ENCODE measurements around the gene UCN2.
"Not testable (repeated sequence)": the region's sequence is repeated elsewhere in the genome, so short reads cannot be mapped to it uniquely, and the experiment has no call there.

Gene UCN2

DNA sequence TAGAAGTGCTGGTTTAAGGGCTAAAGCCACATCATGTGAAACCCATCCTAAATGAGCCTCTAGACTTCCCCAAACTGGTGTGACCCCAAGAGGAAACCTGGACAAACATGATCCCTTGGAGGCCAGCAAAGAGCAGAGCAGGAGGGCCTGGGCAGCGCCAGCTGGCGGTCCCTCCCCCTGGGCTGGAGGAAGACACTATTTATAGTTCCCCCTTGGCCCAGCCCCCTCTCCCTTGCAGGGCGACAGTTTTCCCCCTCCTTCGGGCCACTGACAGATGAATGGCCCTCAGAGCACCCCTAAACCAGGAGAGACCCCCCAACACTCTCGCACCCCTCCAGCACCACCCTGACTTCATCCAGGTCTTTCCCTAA is 2.9 kb downstream of the UCN2 start:
- DNase-seq = no peak

DNA sequence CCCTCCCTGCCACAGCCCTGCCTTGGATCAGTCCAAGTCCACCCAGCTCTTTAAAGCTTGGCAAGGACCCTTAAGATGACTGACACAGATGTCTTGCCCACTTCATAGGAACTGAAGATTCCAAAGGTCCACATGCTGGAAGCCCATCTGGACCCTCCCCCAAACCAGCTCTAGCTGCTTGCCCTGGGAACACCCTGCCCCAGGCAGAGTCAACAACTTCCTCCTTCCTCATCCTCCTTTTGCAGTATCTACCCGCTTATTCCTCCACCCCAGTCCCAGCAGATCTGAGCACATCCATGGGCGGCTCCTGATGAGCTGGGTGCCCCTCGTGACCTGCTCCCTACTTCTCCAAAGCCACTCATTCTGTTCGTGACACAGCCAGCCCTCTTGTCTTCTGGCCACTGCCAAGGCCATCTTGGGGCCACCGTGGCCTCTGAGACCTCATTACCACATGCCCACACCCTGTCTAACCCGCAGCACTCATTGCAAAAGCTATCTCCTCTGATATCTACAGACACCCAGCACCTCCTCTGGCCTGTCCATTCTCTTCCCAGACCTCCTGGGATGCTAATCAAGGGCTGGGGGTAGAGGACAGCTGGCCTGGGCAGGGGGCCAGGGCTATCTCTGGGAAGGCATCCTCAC is 5.0 kb downstream of the UCN2 start:
- no peak for DNase-seq

DNA sequence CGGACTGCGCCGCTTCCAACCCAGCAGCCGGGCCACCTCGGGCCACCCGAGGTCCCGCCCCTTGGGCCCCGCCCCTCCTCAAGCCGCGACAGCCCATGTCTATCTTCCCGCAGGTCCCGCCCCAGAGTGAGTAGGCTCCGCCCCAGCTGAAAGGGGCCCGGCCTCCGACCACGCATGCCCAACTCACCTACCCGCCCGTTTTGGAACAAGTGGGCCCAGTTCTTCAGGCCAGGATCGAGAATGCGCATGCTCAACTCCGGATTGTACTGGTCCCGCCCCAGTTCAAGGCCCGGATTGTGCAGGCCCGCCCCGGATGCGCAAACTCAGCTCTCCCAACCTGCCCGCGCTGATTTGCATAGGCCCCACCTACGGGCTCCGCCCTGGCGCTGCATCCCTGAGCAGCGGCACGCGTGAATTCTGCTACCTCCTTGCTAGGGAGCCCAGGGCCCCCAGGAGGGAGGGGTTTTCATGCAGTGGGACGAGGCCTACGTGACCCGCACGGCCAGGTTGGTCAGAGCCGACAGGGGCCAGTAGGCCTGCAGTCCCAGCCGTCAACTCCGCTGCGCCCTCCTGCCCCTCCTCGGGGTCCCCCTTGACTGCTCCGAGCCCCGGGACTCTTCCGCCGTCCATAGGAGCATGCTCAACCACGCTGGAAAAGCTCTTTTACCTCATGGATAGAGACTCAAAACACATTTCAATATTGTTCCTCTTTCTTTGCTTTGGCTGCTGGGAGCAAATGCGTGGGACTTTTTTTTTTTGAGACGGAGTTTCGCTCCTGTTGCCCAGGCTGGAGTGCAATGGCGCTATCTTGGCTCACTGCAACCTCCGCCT is 6.6 kb downstream of the UCN2 start, which contains the start of gene PFKFB4:
Gene PFKFB4, minus strand, starts transcription at position 8 of the 831 bp plus-strand sequence. CDS start 26 bp downstream, outside the sequence.
- peak; percentile 99 for DNase-seq

DNA sequence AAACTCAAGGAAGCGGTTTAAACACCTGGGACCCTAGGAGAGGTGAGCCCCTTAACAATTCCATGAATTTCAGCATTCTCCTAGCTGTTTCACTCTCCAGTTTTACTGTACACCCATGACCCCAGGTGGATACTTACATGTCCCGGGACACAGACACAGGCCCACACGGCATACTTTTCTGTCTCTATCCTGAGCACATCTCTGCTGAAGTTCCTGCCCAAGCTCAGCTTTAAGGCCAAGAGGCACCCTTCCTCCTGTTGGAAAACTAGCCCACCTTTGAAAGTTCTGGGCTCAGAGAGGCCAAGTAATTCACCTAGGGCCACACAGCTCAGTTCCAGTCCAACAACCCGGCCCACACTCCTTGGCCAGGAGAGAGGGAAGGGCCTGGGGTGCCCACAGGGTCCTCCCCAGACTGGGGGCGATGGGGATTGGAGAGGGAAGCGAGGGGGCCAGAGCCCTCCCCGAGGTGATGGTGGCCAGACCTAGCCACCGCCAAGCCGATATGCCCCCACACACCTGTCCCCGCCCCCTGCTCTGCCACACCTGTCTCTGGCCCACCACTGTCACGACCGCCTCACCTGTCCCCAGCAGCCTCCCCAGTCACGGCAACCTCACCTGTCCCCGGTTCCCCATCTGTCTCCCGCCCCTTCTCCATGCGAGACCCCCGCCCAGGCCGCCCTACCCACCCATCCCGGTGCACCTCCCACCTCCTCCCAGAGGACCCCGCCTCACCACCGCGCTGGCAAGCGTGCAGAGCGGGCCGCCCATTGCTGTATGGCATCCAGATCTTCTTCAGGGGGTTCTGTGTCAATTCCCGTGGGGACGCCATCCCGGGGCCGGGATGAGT is 7.4 kb downstream of the UCN2 start:
- no peak for DNase-seq

DNA sequence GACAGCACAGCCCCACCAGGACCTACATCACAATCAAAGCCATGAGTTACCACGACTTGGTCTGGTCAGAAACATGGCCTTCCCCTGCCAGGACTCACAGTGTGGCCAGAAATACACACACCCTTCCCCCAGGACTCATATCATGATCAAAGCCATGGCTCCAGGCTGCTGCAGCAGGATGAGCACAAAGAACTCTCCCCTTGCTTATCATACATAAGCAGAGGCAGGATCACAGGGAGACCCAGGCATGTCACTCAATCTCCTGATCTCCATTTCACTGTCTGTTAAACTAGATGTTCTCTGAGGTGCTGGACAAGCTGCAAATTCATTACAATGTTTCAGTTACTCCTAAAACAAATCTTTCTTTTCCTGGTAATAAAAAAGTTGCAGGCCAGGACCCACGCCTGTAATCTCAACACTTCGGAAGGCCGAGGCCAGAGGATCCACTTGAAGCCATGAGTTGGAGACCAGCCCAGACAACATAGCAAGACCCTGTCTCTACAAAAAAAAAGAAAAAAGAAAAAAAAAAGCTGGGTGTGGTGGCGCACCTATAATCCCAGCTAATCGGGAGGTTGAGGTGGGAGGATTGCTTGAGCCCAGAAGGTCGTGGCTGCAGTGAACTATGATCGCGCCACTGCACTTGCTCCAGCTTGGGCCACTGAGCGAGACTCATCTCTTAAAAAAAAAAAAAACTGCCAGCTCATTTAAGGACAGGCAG is 8.2 kb downstream of the UCN2 start:
- DNase-seq = no peak

DNA sequence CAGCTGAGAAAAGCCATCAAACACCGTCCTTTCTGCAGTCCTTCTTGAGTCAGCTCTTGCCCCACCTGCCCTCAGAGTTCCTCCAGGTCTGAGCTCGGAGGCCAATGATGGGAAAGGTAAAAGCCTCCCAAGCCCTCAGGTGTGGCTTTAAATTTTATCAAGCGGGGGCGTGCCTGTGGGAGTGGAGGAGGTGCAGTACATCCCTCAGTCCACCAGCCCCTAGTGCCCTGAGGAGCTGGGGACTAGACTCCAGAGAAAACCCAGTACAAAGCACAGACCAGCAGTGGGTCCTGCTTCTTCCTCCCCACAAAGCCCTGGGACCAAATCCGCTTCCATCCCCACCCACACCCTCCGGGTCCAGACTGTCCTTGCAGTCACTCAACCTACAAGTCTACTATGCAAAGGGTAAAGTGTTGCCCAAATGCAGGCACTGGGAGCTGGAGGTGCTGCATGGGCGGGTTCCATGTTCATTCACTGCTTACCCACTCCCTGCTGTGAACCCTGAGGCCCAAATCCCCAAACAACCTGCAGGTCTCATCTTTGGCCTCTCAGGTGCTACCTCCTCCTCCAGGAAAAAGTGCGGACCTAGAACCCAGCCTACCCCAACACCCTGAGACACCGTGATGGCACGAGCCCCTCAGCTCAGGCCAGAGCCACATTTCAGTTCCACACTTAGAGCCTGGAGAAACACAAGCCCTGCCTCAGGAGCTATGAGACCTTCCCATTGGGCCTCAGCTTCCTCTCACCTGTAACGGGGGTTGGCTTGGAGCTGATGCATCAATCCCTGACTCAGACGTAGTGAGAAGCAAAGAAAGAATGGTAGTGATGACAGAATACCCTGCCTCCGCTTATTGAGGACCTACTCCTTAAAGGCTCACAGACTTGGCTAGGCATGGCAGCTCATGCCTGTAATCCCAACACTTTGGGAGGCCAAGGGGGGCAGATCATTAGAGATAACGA is 9.4 kb downstream of the UCN2 start:
- no peak for DNase-seq

DNA sequence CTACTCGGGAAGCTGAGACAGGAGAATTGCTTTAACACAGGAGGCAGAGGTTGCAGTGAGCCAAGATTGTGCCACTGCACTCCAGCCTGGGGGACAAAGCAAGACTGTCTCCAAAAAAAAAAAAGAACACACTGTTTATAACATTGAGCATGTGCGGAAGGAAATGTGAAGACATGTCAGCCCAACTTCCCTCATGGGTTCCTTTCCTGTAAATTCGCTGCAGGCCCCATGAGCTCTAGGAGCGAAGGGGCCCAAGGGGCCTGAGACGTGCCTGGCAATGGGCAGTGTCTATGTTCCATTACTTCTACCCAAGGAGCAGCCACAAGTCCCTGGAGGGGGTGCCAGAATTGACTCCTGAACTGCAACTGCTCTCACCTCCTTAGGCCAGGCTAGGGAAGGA is 10.2 kb downstream of the UCN2 start:
- DNase-seq = no peak

DNA sequence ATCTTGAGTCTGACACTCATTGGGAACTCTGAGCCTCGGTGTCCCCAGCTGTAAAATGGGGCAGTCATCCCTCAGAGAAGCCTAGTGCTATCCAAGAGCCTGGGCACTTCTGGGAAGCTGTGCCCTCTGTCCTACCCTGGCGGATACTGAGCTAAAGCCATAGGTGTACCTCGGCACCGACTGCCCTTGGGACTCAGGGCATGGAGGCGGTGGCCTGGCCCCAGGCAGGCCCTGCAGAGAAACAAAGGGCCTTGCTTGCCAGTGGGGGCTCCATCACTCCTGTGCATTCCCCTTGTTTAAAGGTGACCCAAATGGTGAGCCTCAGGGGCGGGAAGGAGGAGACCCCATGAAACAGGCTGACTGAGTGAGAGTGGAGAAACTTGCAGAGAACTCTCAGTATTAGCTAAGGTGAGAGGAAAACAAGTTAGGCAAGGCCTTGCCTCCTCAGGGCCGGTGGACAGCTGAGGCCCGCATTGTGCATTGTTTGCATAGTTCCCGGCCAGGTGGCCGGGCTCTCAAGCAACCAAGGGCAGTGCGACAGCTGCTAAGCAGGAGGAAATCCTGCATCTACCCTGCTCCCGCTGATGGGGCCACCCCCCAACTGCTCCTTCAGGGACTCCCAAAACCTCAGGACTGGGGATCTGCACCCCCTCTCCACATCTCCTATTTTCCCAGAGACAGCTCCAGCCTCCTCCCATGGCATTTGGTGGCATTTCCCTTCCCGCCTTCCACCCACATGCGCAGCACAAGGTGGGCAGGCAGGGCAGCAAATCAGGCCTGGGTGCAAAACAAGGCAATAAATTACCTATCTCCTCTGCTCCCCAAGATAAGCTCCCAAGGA is 11.2 kb downstream of the UCN2 start:
- DNase-seq = no peak

DNA sequence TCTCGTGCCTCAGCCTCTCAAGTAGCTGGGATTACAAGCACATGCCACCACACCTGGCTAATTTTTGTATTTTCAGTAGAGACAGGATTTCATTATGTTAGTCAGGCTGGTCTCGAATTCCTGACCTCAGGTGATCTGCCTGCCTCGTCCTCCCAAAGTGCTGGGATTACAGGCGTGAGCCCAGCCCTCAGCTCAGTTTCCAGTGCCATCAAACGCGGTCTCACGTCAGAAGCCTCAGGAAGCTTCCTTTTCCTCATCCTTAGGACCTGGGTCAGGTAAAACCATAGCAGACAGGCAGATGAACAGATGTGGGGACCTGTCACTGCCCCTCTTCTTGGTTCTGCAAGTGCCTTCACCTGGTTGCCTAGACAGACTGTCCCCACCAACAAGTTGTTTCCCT is 11.9 kb downstream of the UCN2 start:
- not testable (repeated sequence) for DNase-seq

DNA sequence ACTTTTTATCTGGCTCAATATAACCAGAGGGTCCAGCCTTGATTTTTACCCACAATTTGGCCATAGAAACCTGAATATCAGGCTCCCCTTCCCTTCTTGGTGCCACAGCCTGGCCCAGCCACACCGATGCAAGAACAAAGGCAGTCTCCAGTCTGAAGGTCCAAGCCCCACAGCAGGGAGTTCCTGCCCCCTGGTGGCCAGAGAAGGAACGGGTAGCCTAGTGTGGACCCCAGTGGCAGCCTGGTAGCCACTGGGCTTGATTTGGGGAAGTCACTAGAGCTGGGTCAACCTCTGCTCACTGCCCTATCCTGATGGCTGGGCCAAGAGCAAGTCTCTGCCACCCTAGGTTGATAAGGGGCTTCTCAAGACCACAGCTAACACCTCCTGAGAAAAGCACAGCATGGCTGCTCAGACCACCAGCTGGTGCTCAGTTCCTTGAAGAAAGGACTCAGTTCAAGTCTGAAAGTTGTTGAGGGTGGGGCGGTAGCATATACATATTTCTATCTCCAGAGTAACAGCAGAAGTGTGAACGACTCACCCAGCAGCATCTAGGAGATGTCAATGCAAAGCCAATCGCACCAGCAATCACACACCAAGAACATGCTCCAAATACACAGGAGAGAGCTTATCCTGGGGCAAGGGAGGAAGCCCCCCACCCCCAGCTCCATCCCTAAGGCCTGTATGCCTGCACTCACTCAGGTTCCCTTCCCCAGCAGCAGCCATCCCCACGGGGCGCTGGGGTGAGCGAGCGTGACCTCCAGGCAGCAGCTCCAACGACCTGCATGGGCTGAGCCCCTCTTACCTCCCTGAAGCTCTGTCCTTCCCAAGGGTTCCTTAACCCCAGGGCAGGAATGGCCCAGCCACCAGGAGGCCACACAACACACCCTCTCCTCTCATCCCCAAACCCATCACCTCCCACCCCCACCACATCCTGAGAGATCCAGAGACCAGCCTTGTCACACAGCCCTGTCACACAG is 14.6 kb downstream of the UCN2 start:
- DNase-seq = peak; percentile 84

DNA sequence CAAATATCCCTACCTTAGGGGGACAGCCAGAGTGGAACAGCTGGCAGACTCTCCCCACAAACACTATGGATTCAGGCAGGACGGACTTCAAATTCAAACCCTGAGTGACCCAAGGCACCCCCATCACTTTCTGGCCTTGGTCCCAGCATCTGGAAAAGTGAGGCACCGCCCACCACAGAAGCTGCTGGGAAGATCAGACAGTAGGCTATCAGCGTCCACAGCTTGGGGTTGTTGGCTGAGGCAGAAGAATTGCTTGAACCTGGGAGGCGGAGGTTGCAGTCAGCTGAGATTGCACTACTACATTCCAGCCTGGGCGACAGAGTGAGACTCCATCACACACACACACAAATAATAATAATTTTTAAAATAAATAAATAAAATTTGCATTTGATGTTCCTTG is 15.5 kb downstream of the UCN2 start:
- no peak for DNase-seq

DNA sequence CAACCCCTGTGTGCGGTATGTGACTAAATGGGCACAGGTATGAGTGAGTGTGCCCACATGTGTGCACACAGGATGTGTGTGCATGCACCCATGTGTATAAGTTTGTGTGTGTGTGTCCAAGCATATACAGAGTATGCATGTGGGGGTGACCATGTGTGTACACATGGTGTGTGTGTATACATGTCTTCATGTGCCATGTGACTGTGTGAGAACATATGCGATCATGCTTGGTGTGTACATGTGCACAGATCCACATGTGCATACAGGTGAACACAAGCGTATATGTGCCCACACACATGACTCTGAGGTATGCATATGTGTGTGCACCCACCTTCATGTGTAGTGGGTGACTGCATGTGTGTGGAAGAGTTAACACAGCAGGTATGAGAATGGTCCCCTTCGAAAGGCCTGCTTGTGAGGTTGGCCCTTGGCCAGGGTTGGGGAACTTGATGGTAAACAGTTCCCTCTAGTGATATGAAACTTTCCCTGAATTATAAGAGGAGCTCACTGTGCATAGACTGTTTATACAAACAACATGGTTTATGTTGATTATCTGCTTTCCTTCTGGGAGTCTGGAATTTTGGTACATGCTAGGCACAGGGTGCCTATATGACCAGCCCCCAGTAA is 17.3 kb downstream of the UCN2 start:
- DNase-seq = no peak

DNA sequence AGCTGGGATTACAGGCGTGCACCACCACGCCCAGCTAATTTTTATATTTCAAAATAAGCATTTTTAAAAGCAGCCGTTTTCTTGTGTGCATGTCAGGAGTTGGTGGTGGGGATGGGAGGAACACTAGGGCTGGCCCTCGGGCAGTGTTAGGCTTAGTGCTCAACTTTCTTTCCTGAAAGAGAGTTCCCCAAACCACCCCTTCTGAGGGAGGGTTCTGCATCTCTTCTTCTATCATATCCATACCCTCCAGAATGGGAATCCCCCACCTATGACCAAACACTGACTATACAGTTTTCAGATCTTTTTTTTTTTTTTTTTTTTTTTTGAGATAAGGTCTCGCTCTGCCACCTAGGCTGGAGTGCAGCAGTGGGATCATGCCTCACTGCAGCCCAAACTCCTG is 19.4 kb downstream of the UCN2 start:
- no peak for DNase-seq

DNA sequence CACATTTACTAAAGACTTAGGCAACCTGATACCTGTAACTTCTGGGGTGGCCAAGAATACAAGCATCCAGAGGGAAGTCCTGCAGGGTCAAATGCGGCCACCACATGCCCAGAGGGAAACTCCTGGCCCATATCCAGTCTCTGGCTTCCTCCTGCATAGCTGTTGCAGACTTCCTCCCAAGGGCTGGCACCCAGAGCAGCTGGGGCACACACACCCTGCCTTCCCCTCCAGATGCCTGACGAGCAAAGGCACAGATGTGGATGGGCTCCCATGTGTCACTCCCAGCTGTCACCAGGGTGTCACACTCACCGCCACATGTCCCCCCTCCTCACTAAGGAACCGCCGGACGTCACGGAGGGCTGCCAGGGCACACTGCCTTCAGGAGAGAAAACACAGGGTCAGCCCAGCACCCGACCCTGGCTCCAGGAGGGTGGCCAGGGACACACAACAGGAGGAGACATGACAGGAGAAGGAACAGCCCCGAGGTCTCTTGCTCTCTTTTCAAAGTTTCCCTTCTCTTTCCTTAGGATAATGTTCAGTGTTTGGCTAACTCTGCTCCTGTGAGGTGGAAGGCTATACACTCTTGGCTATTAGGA is 20.2 kb downstream of the UCN2 start:
- no peak for DNase-seq

DNA sequence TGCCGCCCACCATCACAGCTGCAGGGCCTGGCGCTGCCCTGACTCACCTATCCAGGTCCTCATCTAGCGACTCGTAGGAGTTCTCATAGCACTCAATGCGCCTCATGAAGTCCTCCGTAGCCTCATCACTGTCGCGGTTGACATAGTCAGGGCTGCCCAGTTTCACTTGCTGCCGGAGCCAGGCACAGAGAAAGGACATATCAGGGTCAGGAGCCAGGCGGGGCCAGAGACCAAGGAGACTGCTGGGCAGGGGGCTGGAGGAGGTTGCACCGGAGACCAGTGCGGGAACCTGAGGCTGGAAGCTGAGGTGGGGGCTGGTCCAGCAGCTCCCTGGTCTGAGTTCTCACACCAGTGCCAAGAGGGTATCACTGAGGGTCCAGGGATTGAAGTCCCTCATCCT is 25.1 kb downstream of the UCN2 start:
- no peak for DNase-seq

DNA sequence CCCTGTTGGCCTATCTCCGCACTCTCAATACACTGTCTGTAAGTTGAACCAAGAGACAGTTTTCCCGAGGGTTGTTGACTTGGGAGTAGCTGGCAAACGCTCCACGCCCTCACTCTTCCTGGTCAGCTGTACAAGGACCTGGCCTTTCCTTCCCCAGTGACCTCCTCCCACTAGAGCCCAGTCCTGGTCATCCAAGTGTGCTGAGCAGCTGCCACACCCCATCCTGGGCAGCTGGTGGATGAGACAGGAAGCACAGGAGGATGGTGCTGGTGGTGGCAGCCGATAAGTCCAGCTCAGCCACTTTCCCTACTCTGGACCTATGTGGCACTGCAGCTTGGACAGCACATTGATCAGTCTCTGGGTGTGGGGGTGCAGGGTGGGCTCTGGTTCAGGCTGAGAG is 26.8 kb downstream of the UCN2 start:
- DNase-seq = no peak

DNA sequence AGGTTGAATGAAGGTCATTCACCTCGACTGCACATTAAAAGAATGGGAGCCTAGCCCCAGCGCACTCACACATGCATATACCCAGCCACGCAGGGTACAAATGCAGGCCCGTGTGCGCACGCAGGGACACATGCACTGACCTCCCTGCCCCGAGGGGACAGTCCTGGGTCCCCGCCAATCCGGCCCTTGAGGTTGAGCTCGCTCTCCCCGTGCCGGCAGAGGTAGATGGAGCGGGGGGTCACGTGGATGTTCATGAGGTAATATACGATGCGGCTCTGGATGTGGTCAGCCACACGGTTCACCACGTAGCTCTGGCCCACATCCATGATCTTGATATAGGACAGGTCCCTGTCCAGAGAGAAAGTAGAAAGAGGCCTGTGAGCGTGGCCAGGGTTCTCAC is 27.5 kb downstream of the UCN2 start:
- no peak for DNase-seq

DNA sequence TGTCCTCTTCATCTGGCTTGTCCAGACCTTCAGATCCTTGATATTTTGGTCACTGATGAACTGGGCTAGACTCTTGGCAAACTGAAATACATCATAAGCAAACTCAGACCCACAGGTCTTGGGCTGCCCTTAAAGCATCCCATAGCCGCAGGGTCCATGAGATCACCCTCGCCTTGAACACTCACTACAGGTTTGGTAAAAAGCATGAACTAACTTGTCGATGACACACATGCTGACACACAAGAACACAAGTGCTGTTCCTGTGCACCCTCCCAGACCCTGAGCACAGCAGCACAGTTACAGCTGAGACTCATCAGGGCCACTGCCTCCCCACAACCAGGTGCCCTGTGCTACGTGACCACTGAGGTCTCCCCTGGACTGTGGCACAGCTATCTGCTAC is 28.0 kb downstream of the UCN2 start:
- DNase-seq = no peak

DNA sequence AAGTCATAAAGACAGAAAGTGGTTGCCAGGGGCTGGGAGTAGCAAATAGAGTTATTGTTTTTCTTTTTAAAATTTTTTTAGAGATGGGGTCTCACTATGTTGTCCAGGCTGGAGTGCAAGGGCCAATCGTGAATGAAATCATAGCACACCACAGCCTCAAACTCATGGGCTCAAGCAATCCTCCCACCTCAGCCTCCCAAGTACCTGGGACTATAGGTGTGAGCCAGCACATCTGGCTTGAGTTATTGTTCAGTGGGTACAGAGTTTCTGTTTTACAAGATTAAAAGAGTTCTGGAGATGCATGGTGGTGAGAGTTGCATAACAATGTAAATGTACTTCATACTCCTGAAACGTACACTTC is 30.6 kb downstream of the UCN2 start:
- no peak for DNase-seq
